ENCODE results near the gene CPNE5. TPM values are rescaled to one million over a fixed set of nuclear protein-coding genes. Genes with fewer than 3 reads are reported as not detected.
"Not testable (repeated sequence)": the region's sequence is repeated elsewhere in the genome, so short reads cannot be mapped to it uniquely, and the experiment has no call there.

Gene CPNE5
- total RNA-seq, 2 experiments from 2014 or later, result 0.79 to 0.94 TPM

GRCh38 chr6:36728289-36729160 is 110.7 kb downstream of the CPNE5 start:
- H3K27me3 Mint-ChIP-seq, result no peaks in the 10 kb centered on the region
- CTCF ChIA-PET, result interaction anchor here (0.7 to 1.6 kb wide), 6 partner anchors 24 to 113 kb away, joined by 3 to 10 read pairs (median 3); no protein-coding TSS in a partner anchor
- ATAC-seq (no peak), DNase-seq (no peak)
- no peaks in the 10 kb centered on the region for H3K9me3 Mint-ChIP-seq (ENCODE audit: low read depth)
- no peaks in the 10 kb centered on the region for H3K36me3 Mint-ChIP-seq
- H3K4me1 Mint-ChIP-seq, result peaks cover 24% of the 10 kb centered on the region
- peak overlapping the region; percentile 42 for H3K27ac Mint-ChIP-seq
- H3K4me3 Mint-ChIP-seq, result no peak overlapping the region

- ATAC-seq (peak; percentile 46), DNase-seq (no peak)
- Mint-ChIP-seq H3K4me3 (no peak overlapping the region), H3K4me1 (peaks cover 24% of the 10 kb centered on the region), H3K9me3 (ENCODE audit: low read depth) (no peaks in the 10 kb centered on the region), H3K36me3 (no peaks in the 10 kb centered on the region), H3K27me3 (no peaks in the 10 kb centered on the region), H3K27ac (no peak overlapping the region)
- CTCF ChIA-PET, result interaction anchor here (1.3 to 1.5 kb wide), 2 partner anchors 35 to 112 kb away, joined by 5 to 10 read pairs; no protein-coding TSS in a partner anchor
These were observed 111.7 kb downstream of the CPNE5 start for GRCh38 chr6:36727505-36728021.

- CTCF ChIA-PET, result interaction anchor here (0.8 to 1.9 kb wide), 4 partner anchors 25 to 110 kb away, joined by 3 to 12 read pairs (median 3); no protein-coding TSS in a partner anchor
- Mint-ChIP-seq H3K36me3 (no peaks in the 10 kb centered on the region), H3K9me3 (ENCODE audit: low read depth) (no peaks in the 10 kb centered on the region), H3K27ac (no peak overlapping the region), H3K27me3 (no peaks in the 10 kb centered on the region), H3K4me1 (peaks cover 24% of the 10 kb centered on the region), H3K4me3 (no peak overlapping the region)
- DNase-seq (no peak), ATAC-seq (no peak)
These were observed 113.7 kb downstream of the CPNE5 start for GRCh38 chr6:36725581-36725980.

- no peaks in the 10 kb centered on the region for H3K27me3 Mint-ChIP-seq
- no peak overlapping the region for H3K4me3 Mint-ChIP-seq
- CTCF ChIA-PET, result interaction anchor here (0.7 to 1.9 kb wide), 15 partner anchors 8 to 113 kb away, joined by 3 to 12 read pairs (median 3); no protein-coding TSS in a partner anchor
- no peak for ATAC-seq
- no peak overlapping the region for H3K27ac Mint-ChIP-seq
- H3K4me1 Mint-ChIP-seq, result peaks cover 24% of the 10 kb centered on the region
- no peaks in the 10 kb centered on the region for H3K9me3 Mint-ChIP-seq (ENCODE audit: low read depth)
- no peaks in the 10 kb centered on the region for H3K36me3 Mint-ChIP-seq
- peak; percentile 75 for DNase-seq
These were observed 114.5 kb downstream of the CPNE5 start for GRCh38 chr6:36724514-36725390.

GRCh38 chr6:36723992-36724391 is 115.3 kb downstream of the CPNE5 start:
- H3K9me3 Mint-ChIP-seq (ENCODE audit: low read depth); H3K27me3 Mint-ChIP-seq; ATAC-seq; H3K27ac Mint-ChIP-seq; H3K4me3 Mint-ChIP-seq; H3K36me3 Mint-ChIP-seq; DNase-seq: not testable (repeated sequence)
- H3K4me1 Mint-ChIP-seq, result peaks cover 21% of the 10 kb centered on the region
- CTCF ChIA-PET, result interaction anchor here (0.8 to 2.5 kb wide), 12 partner anchors 9 to 109 kb away, joined by 3 to 12 read pairs (median 5); no protein-coding TSS in a partner anchor

- DNase-seq (no peak), ATAC-seq (no peak)
- Mint-ChIP-seq H3K4me3 (no peak overlapping the region), H3K36me3 (no peaks in the 10 kb centered on the region), H3K9me3 (ENCODE audit: low read depth) (no peaks in the 10 kb centered on the region), H3K27ac (no peak overlapping the region), H3K27me3 (no peaks in the 10 kb centered on the region), H3K4me1 (peaks cover 13% of the 10 kb centered on the region)
- CTCF ChIA-PET, result interaction anchor here (1.3 to 2.5 kb wide), 2 partner anchors 36 to 99 kb away, joined by 4 to 12 read pairs; no protein-coding TSS in a partner anchor
These were observed 116.4 kb downstream of the CPNE5 start for GRCh38 chr6:36722879-36723278.

GRCh38 chr6:36722365-36722764 is 116.9 kb downstream of the CPNE5 start:
- ATAC-seq, result no peak
- Mint-ChIP-seq H3K36me3 (no peaks in the 10 kb centered on the region), H3K27me3 (peaks cover 2% of the 10 kb centered on the region), H3K9me3 (ENCODE audit: low read depth) (no peaks in the 10 kb centered on the region), H3K4me3 (no peak overlapping the region), H3K4me1 (peaks cover 8% of the 10 kb centered on the region), H3K27ac (no peak overlapping the region)
- CTCF ChIA-PET, result interaction anchor here (1.3 to 2.5 kb wide), 2 partner anchors 36 to 98 kb away, joined by 4 to 12 read pairs; no protein-coding TSS in a partner anchor
- DNase-seq, result no peak

GRCh38 chr6:36721369-36722140 is 117.7 kb downstream of the CPNE5 start:
- Mint-ChIP-seq H3K9me3 (ENCODE audit: low read depth) (no peaks in the 10 kb centered on the region), H3K27me3 (peaks cover 5% of the 10 kb centered on the region), H3K4me3 (no peak overlapping the region), H3K4me1 (peaks cover 1% of the 10 kb centered on the region), H3K27ac (no peak overlapping the region), H3K36me3 (no peaks in the 10 kb centered on the region)
- ATAC-seq (no peak), DNase-seq (no peak)
- CTCF ChIA-PET, result interaction anchor here (1.0 to 2.5 kb wide), 2 partner anchors 37 to 42 kb away, joined by 3 to 12 read pairs; no protein-coding TSS in a partner anchor

GRCh38 chr6:36720251-36721141 is 118.7 kb downstream of the CPNE5 start:
- no peak for DNase-seq
- Mint-ChIP-seq H3K27me3 (peaks cover 5% of the 10 kb centered on the region), H3K9me3 (ENCODE audit: low read depth) (no peaks in the 10 kb centered on the region), H3K36me3 (no peaks in the 10 kb centered on the region), H3K27ac (no peak overlapping the region), H3K4me1 (no peaks in the 10 kb centered on the region), H3K4me3 (no peak overlapping the region)
- ATAC-seq, result no peak
- CTCF ChIA-PET, result interaction anchor here (0.8 to 1.3 kb wide), 4 partner anchors 13 to 380 kb away, joined by 3 to 4 read pairs (median 3); no protein-coding TSS in a partner anchor

- DNase-seq (no peak), ATAC-seq (no peak)
- Mint-ChIP-seq H3K36me3 (no peaks in the 10 kb centered on the region), H3K27me3 (peaks cover 5% of the 10 kb centered on the region), H3K27ac (no peak overlapping the region), H3K4me3 (no peak overlapping the region), H3K4me1 (no peaks in the 10 kb centered on the region), H3K9me3 (ENCODE audit: low read depth) (no peaks in the 10 kb centered on the region)
- CTCF ChIA-PET, result no interaction called here
These were observed 120.1 kb downstream of the CPNE5 start for GRCh38 chr6:36719126-36719525.

- DNase-seq, result no peak
- Mint-ChIP-seq H3K27ac (no peak overlapping the region), H3K27me3 (peaks cover 5% of the 10 kb centered on the region), H3K4me1 (no peaks in the 10 kb centered on the region), H3K9me3 (ENCODE audit: low read depth) (no peaks in the 10 kb centered on the region), H3K4me3 (no peak overlapping the region), H3K36me3 (no peaks in the 10 kb centered on the region)
- no peak for ATAC-seq
- CTCF ChIA-PET, result no interaction called here
These were observed 120.7 kb downstream of the CPNE5 start for GRCh38 chr6:36718560-36718959.
